Dermis blood vessel endothelial cell (primary cell): Measurements from ENCODE around the gene CHPT1. TPM values are rescaled to one million over a fixed set of nuclear protein-coding genes. Genes with fewer than 3 reads are reported as not detected.
"Not testable (repeated sequence)": the region's sequence is repeated elsewhere in the genome, so short reads cannot be mapped to it uniquely, and the experiment has no call there.

Experiments used
- DNase-seq: peaks from one replicate; pipeline ENCODE4 v3.0.0; 2010
- total RNA-seq: library from RNA; depleted of rRNA; stranded (reverse); fragments of >200 nt; gene quantifications from 2 replicates; pipeline ENCODE4 v1.2.3, GENCODE V29; 2014

CHPT1 gene
- total RNA-seq: 28.8 and 29.3 TPM in 2 replicates

DNA sequence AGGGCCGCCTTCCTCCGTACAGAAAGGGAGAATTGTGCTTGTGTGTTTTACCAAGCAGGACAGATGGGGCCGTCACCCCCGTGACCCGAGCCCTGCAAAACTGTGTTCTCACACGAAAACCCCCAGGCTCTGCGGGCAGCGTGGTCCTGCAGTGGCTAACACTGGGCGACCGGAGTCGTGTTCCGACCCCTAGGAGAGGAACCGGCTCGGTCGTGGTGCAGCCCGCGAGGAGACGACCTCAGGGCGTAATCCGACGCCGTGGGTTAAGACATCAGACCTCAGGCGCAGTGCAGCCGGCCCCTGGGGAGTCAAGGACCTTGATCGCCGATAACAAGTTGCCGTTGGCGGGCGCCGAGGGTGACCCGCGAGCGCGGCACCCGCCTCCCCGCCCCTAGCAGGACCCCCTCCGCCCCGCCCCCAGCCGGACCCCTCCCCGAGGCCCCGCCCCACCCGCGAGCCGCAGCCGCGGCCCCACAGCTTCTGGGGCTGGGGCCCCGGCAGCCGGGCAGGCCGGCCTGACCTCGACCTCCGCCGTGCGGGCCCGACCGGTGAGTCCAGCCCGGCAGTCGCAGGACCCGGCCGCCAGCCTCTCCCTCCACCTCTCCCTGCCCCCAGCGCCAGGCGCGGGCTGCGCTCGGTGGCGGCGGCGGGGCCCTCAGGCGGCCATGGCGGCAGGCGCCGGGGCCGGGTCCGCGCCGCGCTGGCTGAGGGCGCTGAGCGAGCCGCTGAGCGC lies at the start of gene CHPT1:
Gene CHPT1, plus strand, starts transcription at position 444 of the 733 bp plus-strand sequence. Its CDS starts 222 bp downstream, at position 666.
- DNase-seq: peak; percentile 58

DNA sequence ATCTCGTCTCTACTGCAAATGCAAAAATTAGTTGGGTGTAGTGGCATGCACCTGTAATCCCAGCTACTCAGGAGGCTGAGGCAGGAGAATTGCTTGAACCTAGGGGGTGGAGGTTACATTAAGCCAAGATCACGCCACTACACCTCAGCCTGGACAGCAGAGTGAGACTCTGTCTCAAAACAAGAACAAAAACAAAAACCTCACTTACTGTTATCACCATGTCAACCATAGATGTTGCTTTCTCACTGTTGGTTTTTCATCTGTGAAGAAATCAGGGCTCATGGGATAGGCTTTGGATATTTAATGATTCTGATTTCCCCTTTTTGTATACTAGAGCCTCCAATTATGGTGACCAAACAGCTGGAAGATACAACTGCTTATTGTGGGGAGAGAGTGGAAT lies 49.7 kb upstream of the CHPT1 start:
- DNase-seq: no peak

DNA sequence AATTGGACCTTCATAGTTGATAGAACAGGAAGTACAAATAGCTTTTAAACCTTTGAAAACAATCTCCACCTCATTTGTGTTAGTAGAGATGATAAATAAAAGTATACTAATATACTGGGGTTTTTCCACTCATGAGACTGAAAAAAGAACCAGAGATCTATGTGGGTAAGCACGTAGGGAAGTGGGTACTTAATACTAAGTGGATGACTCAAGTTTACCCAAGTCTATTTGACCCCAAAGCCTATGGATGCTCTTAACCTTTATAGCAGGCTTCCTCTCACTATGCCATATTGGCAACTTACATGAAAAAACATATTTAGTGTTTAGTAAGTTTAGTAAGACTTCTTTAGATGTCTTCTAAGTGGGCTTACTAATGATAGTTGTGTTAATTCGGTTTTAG lies 49.2 kb upstream of the CHPT1 start:
- DNase-seq: no peak

DNA sequence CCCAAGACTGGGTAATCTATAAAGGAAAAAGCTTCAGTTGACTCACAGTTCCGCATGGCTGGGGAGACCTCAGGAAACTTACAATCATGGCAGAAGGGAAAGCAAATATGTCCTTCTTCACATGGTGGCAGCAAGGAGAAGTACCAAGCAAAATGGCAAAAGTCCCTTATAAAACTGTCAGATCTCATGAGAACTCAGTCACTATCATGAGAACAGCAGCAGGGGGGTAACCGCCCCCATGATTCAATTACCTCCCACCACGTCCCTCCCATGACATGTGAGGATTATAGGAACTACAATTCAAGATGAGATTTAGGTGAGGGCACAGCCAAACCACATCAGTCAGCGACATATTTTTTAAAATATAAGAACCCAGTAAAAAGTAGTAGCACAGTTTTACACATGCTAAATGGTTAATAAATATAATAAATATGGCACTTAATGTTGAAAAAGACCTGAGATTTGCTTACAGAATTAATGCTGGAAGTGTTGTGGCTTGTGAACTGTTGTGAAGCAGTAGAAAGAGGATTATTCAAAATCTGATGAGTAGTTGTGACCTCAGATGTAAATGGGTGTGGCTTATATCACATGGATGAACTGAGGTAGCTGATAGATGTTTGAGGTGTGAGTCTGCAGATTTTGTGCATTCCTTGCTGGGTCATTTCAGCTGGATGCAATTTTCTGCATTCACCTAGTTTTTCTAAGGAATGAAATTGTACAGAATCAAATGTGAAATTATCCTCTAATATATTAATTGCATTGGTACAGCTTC lies 46.9 kb upstream of the CHPT1 start:
- no peak for DNase-seq

DNA sequence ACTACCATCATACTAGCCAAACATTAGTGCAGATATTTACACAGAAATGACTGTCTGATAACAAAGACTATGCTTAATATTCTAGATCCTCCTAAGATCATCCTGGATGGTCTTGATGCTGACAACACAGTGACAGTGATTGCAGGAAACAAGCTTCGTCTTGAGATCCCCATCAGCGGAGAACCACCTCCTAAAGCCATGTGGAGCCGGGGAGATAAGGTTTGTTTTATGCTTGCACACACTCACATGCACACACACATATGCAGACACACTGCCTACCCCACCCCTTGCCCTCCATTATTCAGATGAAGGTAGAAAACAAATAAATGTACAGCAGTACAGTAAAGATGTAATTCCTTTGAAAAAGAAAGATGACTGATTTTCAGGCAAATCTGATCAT lies 44.4 kb upstream of the CHPT1 start:
- DNase-seq: no peak

DNA sequence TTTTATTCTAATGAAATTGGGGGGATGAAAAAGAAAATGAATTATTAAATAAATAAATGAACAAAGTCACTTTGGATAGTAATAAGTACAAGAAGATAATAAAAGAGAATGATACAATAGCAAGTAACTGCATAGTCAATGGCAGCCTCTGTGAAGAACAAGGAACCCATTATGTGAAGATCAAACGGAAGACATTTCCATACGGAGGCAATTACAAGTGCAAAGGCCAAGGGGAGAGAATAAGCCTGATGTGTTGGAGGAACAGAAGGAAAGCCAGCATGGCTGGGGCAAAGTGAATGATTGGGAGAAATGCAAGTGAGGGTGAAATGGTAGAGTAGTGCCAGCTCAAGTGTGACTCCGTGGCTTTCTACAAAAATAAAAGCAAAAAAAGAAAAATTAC lies 43.9 kb upstream of the CHPT1 start:
- DNase-seq: no peak

DNA sequence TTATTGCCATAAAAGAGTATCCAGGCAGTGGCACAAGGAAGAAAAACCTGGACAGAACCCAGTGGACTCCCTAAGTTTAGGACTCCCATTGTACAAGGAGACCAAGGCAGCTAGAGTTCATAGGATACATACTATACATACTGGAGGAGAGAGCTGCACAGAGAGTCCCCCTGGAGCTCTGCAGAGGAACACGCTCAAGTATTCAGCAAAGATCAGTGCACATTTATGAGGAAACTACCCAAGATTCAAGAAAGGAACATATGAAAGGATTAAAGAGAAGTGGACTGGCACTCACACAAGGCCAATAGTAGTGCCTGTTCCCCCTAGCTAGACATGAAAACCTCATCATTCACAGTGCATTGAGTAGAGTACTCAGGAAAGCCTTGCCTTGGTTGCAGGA lies 43.0 kb upstream of the CHPT1 start:
- DNase-seq: no peak

DNA sequence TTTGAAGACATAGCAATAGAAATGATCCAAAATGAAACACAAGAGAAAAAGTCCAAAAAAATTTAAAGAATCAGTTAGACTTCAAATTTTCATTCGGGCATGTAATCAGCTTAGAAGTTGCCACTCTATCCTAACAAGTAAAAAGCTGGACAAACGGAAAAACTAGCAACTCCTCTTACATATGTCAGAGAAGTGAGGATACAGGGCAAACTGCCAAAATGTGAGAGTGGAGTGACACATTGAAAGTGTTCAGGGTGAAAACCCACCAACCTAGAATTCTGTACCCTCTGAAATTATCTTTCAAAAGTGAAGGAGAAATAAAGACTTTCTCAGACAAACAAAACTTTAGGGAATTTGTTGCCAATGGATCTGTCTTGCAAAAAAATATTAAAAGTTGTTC lies 42.0 kb upstream of the CHPT1 start:
- DNase-seq: no peak

DNA sequence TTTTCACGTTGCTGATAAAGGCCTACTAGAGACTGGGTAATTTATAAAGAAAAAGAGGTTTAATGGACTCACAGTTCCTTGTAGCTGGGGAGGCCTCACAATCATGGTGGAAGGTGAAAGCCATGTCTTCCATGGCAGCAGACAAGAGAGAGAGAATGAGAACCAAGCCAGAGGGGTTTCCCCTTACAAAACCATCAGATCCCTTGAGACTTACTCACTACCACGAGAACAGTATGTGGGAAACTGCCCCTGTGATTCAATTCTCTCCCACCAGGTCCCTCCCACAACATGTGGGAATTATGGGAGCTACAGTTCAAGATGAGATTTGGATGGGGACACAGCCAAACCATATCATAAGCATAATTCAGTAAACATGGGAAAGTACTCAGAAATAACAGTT lies 36.8 kb upstream of the CHPT1 start:
- not testable (repeated sequence) for DNase-seq

DNA sequence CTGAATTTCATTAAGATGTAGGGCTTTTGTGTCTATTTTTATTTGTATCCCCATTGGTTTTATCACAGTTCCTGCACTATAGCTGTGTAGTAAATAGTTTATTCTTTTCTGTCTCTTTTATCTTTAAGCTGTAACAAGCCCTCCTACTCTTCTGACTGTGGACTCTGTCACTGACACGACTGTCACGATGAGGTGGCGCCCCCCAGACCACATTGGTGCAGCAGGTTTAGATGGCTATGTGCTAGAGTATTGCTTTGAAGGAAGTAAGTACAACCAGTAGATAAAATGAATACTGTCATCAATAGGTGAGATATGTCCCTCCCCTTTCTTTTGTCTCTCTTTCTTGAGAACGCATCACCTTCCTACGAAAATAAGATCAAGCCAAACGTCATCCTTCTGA lies 34.1 kb upstream of the CHPT1 start:
- DNase-seq: no peak

DNA sequence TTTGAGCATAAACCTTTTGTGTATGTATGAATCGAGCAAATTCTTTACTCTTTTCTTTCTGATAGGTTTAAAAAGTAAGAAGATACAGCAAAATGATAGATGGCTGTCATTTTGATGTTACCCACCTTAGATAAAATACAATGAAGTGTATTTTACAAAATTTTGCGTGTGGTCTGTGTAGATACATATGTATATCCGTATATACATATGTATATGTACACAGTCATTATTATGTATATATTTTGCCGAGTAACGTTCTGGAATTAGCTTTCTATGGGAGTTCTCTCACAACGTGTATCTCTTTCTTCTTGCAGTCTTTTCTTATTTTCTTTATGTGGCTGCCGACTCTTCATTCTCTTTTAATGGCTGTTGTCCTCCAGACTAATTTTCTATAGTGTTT lies 32.4 kb upstream of the CHPT1 start:
- no peak for DNase-seq

DNA sequence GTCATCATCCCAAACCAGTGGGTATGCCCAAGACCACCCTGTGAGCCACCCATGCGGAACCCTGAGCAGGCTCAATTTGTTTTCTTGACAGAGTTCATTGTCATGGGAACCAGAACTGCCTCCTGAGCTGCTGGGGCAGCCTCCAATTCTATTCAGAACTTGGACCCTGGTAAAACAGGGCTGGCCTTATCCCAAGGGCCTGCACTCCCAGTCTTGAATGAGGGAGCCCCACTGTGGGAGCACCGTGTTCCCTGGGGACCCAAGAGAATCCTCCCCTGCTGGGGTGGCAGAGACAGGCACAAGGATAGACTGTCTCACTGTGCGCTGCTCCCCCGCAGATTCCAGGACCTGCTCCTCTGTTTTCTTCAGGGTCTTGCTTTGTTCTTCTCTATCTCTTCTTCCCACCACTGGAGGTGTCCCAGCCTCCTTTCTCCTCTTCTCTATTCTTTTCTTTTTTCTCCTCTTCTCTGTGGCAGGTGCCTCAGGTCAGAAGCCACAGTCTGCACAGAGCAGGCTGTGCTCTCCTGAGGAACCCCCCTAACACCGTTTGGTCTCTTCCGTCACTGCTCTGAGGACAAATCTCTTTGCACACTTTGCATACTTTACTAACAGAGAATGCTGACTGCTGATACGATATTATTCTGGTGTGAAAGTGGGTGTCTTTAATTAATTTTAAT lies 31.2 kb upstream of the CHPT1 start:
- no peak for DNase-seq

DNA sequence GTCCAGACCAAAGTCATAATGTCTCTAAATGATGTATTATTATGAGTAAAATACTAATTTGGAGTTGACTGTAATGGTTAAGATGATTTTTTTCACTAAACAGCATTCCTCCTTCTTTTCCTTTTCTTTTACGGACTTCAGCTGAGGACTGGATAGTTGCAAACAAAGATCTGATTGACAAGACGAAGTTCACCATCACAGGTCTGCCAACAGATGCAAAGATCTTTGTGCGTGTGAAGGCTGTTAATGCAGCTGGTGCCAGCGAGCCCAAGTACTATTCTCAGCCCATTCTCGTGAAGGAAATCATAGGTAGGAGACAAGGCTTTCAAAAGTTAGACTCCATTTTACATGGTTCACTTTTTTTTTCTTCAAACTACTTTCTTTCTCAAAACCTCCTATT lies 29.8 kb upstream of the CHPT1 start:
- no peak for DNase-seq

DNA sequence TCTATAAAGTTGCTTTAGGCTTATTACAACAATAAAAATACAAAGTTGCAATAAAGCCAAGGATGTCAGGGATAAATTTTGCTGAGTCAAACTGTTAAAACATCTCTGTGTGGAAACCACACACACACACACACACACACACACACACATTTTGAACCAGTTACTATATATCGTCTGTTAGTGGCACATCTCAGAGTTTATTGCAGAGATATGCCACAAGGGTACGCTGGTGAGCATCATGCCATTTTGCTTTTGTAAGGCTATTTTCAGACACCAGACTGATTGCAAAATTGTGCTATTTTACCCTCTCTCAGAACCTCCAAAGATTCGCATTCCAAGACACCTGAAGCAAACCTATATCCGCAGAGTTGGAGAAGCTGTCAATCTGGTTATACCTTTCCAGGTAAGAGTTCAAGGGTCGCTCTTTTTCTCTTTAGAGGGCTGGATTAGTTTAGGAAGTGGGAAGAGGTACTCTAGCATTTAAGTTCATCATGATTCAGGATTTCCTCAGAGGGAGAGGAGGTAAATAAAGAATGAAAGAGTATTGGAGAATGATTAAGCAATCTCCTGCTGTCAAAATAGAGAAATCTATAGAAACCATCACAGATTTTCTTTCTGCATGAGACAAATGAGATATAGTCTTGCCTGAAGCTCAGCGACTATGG lies 27.3 kb upstream of the CHPT1 start:
- peak; percentile 55 for DNase-seq

DNA sequence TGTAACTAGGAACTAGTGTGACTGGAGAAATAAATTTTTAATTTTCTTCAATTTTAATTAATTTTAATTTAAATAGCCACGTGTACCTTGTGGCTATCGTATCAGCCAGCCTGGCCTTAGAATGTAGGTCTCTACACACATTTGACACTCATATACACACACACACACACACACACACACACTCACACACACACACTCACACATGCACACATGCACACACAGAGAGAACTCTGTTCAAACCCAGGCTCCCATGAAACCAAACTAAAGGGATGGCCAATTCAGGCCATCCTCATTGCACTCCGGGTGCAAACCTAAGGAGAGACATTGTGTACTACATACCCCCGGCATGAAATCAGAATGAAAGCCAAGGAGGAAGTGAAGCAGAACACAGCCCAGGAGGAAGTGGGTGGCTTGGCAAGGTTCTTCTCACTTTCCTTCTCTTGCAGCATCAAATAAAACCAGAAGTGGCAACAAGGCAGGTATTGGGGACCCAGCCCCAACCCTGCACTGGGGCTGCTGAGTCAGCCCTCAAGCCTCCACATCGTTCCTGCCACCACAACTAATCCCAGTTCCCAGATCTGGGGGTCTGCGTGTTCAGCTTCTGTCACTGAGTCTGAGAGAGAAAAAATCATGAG lies 26.2 kb upstream of the CHPT1 start:
- DNase-seq: no peak

DNA sequence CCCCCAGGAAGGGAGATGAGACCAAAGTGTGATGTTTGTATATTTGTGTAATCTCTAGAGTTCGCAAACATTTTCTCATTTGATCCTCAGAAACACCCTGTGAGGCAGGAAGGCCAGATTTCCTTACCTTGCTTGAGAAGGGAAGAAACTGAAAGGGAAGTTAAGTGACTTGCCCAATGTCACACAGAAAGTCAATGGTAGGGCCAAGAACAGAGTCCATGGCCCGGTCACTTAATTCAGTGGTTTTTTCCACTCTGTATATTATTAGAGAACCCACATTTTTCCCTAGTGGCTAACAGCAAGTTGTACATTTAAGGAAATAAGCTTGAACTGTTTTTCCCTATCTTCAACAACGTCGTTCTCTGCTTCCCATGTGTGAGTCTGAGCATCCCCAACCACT lies 25.6 kb upstream of the CHPT1 start:
- DNase-seq: no peak

DNA sequence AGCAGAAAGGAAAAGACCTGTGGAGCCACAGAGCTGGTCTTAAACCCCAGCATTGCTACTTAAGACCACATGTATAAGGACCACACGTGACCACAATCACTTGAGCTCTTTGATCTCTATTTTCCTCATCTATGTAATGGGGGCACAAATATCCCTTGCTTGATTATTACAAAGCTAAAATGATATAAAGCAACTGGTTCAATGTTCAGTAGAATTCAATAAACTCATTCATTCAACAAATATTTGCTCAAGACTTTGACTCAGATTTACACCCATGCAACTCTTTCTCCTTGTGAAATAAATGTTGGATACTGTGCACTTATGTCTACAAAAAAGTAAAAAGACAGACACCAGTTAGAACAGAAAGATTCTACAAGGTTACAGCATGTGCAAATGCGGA lies 21.9 kb upstream of the CHPT1 start:
- DNase-seq: no peak

DNA sequence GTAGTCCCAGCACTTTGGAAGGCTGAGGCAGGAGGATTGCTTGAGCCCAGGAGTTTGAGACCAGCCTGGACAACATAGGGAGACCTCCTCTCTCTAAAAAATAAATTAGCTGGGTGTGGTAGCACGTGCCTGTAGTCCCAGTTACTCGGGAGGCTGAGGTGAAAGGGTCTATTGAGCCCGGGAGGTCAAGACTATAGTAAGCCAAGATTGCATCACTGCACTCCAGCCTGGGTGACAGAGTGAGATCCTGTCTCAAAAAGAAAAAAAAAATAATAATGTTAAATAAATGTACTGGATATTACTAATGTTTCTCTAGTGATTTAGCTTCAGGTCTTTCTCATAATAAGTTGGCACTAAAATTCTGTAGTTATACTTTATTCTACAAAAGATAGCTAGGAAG lies 20.9 kb upstream of the CHPT1 start:
- DNase-seq: not testable (repeated sequence)

DNA sequence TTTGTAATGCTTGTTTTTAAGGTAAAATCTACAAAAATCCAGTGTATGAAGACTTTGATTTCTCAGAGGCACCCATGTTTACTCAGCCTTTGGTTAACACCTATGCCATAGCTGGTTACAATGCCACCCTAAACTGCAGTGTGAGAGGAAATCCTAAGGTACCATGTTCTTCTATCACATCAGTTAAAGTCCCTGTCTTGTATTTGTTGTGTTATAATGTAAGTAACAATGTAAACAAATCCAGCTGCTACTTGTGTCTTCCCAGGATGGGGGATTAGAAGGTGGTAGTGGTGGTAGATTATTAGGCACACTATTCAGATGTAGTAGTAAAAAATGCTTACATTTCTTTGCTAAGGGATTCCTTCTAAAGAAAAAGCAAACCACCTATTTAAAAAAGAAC lies 19.4 kb upstream of the CHPT1 start:
- no peak for DNase-seq

DNA sequence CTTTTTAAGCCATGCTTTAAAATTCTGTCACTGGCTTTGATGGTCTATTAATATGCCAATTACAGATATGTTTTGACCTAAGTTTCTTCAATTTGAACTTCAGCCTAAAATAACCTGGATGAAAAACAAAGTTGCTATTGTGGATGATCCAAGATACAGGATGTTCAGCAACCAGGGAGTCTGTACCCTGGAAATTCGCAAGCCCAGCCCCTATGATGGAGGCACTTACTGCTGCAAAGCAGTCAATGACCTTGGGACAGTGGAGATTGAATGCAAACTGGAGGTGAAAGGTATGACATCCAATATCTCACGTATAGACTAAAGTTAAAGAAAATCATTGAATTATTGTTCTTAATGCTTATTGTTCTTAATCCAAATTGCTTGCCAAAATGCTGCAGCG lies 17.2 kb upstream of the CHPT1 start:
- DNase-seq: no peak

DNA sequence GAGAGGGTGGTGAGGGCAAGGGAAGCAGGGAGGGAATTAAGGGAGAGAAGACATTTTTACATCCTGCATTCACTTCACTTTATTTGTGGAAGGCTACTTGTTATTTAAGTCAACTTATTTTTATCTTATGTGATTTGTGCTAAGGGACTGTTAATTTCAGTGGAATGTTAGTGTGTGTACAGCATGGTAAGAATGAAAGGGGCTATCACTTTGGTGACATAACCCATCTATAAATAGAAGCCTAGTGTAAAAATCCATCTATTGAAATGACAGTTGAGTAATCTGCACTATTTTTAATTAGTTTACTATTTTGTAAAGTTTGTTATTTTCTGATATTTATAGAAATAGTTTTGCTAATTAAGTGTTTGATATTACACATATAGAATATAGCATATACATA lies 16.8 kb upstream of the CHPT1 start:
- DNase-seq: no peak

DNA sequence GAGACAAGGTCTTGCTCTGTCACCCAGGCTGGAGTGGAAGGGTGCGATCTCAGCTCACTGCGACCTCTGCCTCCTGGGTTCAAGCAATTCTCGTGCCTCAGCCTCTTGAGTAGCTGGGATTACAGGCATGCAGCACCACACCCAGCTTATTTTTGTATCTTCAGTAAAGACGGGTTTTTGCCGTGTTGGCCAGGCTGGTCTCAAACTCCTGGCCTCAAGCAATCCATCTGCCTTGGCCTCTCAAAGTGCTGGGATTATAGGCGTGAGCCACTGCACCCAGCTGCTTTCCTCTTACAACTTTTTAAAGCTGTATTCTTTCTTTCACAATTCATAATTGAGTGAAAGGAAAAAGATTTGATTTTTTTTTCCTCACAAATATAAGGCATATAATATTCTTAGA lies 15.8 kb upstream of the CHPT1 start:
- not testable (repeated sequence) for DNase-seq

DNA sequence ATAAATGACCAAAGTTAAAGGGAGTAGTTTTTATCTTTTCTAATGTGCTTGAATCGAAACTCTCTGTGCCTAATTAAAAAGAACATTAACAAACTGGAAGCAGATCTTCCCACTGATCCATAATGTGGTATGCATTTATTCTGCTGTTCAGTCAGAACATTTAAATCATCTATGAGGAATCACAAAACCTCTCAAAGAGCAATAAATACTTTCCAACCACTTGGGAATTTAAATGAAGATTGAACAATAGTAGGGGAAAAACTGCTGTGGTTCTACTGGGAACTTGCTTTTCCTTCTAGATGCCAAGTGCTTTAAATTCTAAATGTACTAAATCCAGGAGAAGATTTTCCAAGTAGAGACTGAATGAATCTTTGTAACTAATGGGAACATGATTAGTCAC lies 12.3 kb upstream of the CHPT1 start:
- no peak for DNase-seq
